Loucy (cell line): ENCODE data around the gene MUC5B.

ENCODE experiments used
- H2AFZ ChIP-seq: fragments of 200-600 bp; sonication (generic); 2 replicates; pipeline ENCODE4 v1.6.0; 2016; ENCODE audit warnings: antibody characterized with exemption, mild to moderate bottlenecking, low read length, moderate library complexity
- H3F3A ChIP-seq: fragments of 200-600 bp; 2 replicates; pipeline ENCODE4 v1.6.0; 2016; ENCODE audit warnings: antibody characterized with exemption, low read depth, mild to moderate bottlenecking
- H3K27me3 ChIP-seq: fragments of 200-600 bp; sonication (generic); 2 replicates; pipeline ENCODE4 v1.6.1; 2014; ENCODE audit warnings: low read length, mild to moderate bottlenecking; ENCODE audit not compliant: insufficient read depth, poor library complexity, severe bottlenecking
- H3K36me3 ChIP-seq: fragments of 200-600 bp; sonication (generic); 2 replicates; pipeline ENCODE4 v1.6.1; 2016; ENCODE audit warnings: low read length; ENCODE audit not compliant: insufficient read depth
- H3K4me1 ChIP-seq: fragments of 200-600 bp; sonication (generic); 2 replicates; pipeline ENCODE4 v1.5.1; 2014; ENCODE audit warnings: low read length, mild to moderate bottlenecking; ENCODE audit not compliant: insufficient read depth, poor library complexity, severe bottlenecking
- H3K4me2 ChIP-seq: fragments of 200-600 bp; sonication (generic); 2 replicates; pipeline ENCODE4 v1.6.0; 2014; ENCODE audit warnings: antibody characterized with exemption, low read length, low read depth, mild to moderate bottlenecking; ENCODE audit not compliant: poor library complexity, severe bottlenecking
- H3K4me3 ChIP-seq: fragments of 200-600 bp; sonication (generic); 2 replicates; pipeline ENCODE4 v1.5.1; 2014; ENCODE audit warnings: low read length, mild to moderate bottlenecking, mixed read lengths; ENCODE audit not compliant: poor library complexity, severe bottlenecking
- H3K79me2 ChIP-seq: fragments of 200-600 bp; sonication (generic); 2 replicates; pipeline ENCODE4 v1.6.1; 2014; ENCODE audit warnings: low read length; ENCODE audit not compliant: insufficient read depth
- H3K9ac ChIP-seq: fragments of 200-600 bp; sonication (generic); 2 replicates; pipeline ENCODE4 v1.6.0; 2014; ENCODE audit warnings: mild to moderate bottlenecking, low read depth, low read length, moderate library complexity; ENCODE audit not compliant: poor library complexity, severe bottlenecking
- H3K9me2 ChIP-seq: fragments of 200-600 bp; sonication (generic); replicated peaks from 2 replicates; pipeline ENCODE4 v1.6.1; 2016; ENCODE audit warnings: low read depth, low read length, mixed read lengths
- H3K9me3 ChIP-seq: fragments of 200-600 bp; sonication (generic); 2 replicates; pipeline ENCODE4 v1.6.1; 2014; ENCODE audit warnings: mild to moderate bottlenecking, antibody characterized with exemption, low read length, low read depth; ENCODE audit not compliant: insufficient read depth
- H4K20me1 ChIP-seq: fragments of 200-600 bp; sonication (generic); 2 replicates; pipeline ENCODE4 v1.6.0; 2014; ENCODE audit warnings: antibody characterized with exemption, low read length, mild to moderate bottlenecking; ENCODE audit not compliant: insufficient read depth, poor library complexity, severe bottlenecking
- EZH2phosphoT487 ChIP-seq: fragments of 200-600 bp; IDR thresholded peaks from 2 replicates; pipeline ENCODE4 v1.6.1; 2018; ENCODE audit warnings: antibody characterized with exemption, mild to moderate bottlenecking, moderate library complexity, borderline replicate concordance
- TF ChIP-seq, protein P1 (sequence below): fragments of 200-600 bp; sonication (generic); conservative IDR thresholded peaks from 2 replicates; pipeline ENCODE4 v1.5.1; 2014; ENCODE audit warnings: mild to moderate bottlenecking, antibody characterized with exemption, low read length

The MUC5B gene

DNA sequence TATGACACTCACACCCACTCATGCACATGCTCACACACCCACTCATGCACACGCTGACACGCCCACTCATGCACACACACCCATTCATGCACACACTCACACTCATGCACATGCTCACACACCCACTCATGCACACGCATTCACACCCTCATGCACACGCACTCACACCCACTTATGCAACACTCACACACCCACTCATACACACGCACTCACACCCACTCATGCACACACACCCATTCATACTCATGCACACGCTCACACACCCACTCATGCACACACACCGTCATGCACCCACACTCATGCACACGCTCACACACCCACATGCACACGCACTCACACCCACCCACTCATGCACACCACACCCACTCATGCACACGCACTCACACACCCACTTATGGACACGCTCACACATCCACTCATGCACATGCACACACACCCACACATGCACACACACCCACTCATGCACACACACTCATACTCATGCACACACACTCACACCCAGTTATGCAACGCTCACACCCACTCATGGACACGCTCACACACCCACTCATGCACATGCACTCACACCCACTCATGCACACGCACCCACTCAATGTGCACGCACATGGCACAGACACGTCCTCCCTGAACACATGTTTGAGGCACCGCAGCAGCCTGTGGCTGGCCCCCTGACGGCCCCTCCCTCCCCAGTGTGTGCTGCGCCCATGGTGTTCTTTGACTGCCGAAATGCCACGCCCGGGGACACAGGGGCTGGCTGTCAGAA, 47.2 kb upstream of the MUC5B start:
- TF ChIP-seq EZH2phosphoT487: no peak
- TF ChIP-seq, protein P1, sequence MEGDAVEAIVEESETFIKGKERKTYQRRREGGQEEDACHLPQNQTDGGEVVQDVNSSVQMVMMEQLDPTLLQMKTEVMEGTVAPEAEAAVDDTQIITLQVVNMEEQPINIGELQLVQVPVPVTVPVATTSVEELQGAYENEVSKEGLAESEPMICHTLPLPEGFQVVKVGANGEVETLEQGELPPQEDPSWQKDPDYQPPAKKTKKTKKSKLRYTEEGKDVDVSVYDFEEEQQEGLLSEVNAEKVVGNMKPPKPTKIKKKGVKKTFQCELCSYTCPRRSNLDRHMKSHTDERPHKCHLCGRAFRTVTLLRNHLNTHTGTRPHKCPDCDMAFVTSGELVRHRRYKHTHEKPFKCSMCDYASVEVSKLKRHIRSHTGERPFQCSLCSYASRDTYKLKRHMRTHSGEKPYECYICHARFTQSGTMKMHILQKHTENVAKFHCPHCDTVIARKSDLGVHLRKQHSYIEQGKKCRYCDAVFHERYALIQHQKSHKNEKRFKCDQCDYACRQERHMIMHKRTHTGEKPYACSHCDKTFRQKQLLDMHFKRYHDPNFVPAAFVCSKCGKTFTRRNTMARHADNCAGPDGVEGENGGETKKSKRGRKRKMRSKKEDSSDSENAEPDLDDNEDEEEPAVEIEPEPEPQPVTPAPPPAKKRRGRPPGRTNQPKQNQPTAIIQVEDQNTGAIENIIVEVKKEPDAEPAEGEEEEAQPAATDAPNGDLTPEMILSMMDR: no peak
- Histone ChIP-seq H3K79me2 (no peaks in the 10 kb centered on the region), H2AFZ (no peak overlapping the region), H3K4me2 (no peak overlapping the region), H3K36me3 (no peaks in the 10 kb centered on the region), H3K9ac (no peak overlapping the region), H4K20me1 (no peaks in the 10 kb centered on the region), H3K4me3 (no peak overlapping the region), H3K4me1 (no peaks in the 10 kb centered on the region), H3K9me3 (peaks cover 14% of the 10 kb centered on the region; the same call in 1 of the 2 replicates), H3F3A (no peaks in the 10 kb centered on the region), H3K9me2 (no peaks in the 10 kb centered on the region), H3K27me3 (no peaks in the 10 kb centered on the region)

DNA sequence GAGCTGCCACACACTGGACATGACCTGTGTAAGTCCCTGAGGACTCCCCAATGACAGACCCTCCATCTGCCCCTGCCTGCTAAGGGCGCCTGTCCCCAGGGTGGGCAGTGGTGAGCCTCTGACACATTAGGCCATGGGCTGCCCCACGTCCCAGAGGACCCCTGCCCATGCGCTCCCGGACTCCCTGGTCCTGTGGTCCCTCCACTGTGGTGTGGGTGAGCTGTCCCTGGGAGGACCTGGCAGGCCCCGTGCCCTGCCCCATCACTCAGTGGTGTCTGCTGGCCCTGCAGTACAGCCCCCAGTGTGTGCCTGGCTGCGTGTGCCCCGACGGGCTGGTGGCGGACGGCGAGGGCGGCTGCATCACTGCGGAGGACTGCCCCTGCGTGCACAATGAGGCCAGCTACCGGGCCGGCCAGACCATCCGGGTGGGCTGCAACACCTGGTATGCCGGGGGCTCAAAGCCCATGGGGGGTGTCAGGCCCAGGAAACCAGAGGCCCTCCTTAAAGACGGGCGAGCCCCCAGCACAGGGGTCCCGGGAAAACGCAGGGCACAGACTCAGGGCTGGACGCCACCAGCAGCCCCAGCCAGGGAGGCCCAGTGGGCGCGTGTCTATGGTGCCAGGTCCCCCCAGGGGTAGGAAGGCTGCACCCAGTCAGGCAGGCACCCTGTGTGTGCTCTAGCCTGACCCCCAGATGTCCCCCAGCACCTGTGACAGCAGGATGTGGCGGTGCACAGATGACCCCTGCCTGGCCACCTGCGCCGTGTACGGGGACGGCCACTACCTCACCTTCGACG, 46.4 kb upstream of the MUC5B start:
- Histone ChIP-seq H3K4me3 (no peak overlapping the region), H3K27me3 (no peaks in the 10 kb centered on the region), H3K4me2 (no peak overlapping the region), H3K9me3 (peaks cover 14% of the 10 kb centered on the region; the same call in 1 of the 2 replicates), H3F3A (no peaks in the 10 kb centered on the region), H3K4me1 (no peaks in the 10 kb centered on the region), H3K9ac (no peak overlapping the region), H3K9me2 (no peaks in the 10 kb centered on the region), H3K79me2 (no peaks in the 10 kb centered on the region), H3K36me3 (no peaks in the 10 kb centered on the region), H4K20me1 (no peaks in the 10 kb centered on the region), H2AFZ (no peak overlapping the region)
- TF ChIP-seq, protein P1: no peak
- TF ChIP-seq EZH2phosphoT487: no peak

DNA sequence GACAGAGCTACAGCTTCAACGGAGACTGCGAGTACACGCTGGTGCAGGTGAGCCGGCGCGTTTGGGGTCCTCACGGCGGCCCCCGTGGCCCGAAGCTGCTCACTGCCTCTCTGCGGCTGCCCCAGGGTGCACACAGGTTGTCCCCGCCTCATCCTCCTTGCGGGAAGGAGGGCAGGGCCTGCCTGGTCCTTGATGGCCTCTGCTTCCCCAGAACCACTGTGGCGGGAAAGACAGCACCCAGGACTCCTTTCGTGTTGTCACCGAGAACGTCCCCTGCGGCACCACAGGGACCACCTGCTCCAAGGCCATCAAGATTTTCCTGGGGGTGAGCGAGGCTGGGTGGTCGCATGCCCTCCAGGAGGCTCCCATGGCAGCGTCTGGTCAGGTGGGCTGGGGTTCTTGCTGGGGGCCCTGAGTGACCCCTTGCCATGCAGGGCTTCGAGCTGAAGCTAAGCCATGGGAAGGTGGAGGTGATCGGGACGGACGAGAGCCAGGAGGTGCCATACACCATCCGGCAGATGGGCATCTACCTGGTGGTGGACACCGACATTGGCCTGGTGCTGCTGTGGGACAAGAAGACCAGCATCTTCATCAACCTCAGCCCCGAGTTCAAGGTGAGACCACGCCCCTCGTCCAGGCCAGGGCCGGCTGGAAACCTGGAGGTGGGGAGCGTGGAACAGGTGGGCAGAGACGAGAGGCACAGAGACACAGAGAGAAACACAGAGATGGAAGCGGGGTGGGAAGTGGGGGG, 45.7 kb upstream of the MUC5B start:
- H3K4me1 ChIP-seq: no peaks in the 10 kb centered on the region
- H2AFZ ChIP-seq: no peak overlapping the region
- no peak overlapping the region for H3K4me3 ChIP-seq
- no peaks in the 10 kb centered on the region for H3F3A ChIP-seq
- H3K9ac ChIP-seq: no peak overlapping the region
- no peaks in the 10 kb centered on the region for H3K9me2 ChIP-seq
- H3K4me2 ChIP-seq: no peak overlapping the region
- H3K36me3 ChIP-seq: no peaks in the 10 kb centered on the region
- TF ChIP-seq, protein P1: no peak
- TF ChIP-seq EZH2phosphoT487: no peak
- no peaks in the 10 kb centered on the region for H3K79me2 ChIP-seq
- no peaks in the 10 kb centered on the region for H3K27me3 ChIP-seq
- H3K9me3 ChIP-seq: peaks cover 14% of the 10 kb centered on the region; the same call in 1 of the 2 replicates
- H4K20me1 ChIP-seq: no peaks in the 10 kb centered on the region
